GM18502 (cell line): ENCODE data around the gene BTLA.
"Not testable (repeated sequence)": the region's sequence is repeated elsewhere in the genome, so short reads cannot be mapped to it uniquely, and the experiment has no call there.

Experiments used
- ATAC-seq: cut with Tn5 transposase; IDR thresholded peaks from one replicate; pipeline ENCODE4 v1.9.1; 2021; ENCODE audit warnings: mild to moderate bottlenecking; ENCODE audit not compliant: unreplicated experiment, poor library complexity

Gene BTLA

DNA sequence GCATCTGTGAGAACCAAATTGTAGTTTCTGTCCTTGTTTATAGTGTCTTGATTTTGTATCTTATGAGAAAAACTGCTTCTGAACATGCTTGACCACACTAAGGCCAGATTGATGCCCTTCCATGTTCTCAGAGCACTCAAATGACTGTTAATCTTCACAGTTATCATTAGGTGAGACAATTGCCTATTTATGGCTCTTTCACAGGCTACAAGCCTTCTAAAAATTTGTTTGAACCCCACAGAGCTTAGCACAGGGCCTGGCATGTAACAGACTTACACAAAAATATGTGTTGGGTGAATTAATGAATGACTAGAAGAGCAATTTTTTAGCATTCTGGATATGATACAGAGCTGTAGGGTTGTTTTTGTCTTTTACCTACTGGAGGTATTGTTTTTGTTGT is 43.1 kb downstream of the BTLA start:
- ATAC-seq, result no peak

GRCh38 chr3:112448939-112449338 is 50.3 kb downstream of the BTLA start:
- no peak for ATAC-seq

- ATAC-seq, result no peak
Measured at GRCh38 chr3:112446343-112446742, 52.9 kb downstream of the BTLA start.

GRCh38 chr3:112445839-112446238 is 53.4 kb downstream of the BTLA start:
- ATAC-seq, result no peak

- ATAC-seq, result no peak
Measured at GRCh38 chr3:112437146-112438022, 61.9 kb downstream of the BTLA start.

DNA sequence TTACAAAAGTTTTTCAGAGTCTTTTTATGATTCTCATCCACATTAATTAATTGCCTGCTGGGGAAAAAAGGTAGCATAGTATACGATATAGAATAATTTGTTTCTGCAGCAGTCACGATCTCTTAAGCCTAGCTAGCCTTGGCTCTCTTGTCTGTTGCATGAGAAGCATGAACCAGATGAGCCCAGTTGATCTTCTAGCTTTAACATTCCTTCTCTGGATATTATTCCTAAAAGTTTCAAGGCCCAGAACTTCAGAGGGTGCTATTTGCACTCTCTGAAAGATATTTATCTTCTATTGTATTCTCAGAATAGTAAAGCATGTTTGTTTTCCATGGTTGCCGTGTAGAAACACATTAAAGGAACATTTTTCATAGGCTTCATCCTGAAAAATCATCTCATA is 69.3 kb downstream of the BTLA start:
- no peak for ATAC-seq

DNA sequence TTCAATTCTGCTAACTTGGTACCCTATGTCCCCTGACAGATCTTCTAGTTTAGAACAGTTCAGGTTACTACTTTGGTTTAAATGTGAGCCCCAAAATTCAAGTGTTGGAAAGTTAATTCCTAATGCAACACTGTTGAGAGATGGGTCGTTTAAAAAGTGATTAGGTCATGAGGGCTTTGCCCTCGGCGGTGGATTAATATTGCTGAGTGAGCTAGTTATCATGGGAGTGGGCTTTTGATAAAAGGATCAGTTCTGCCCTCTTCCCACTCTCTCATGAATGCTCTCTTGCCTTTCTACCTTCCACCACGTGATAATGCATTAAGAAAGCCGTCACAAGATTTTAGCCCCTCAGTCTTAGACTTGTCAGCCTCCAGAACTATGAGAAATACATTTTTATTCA is 72.1 kb downstream of the BTLA start:
- no peak for ATAC-seq

DNA sequence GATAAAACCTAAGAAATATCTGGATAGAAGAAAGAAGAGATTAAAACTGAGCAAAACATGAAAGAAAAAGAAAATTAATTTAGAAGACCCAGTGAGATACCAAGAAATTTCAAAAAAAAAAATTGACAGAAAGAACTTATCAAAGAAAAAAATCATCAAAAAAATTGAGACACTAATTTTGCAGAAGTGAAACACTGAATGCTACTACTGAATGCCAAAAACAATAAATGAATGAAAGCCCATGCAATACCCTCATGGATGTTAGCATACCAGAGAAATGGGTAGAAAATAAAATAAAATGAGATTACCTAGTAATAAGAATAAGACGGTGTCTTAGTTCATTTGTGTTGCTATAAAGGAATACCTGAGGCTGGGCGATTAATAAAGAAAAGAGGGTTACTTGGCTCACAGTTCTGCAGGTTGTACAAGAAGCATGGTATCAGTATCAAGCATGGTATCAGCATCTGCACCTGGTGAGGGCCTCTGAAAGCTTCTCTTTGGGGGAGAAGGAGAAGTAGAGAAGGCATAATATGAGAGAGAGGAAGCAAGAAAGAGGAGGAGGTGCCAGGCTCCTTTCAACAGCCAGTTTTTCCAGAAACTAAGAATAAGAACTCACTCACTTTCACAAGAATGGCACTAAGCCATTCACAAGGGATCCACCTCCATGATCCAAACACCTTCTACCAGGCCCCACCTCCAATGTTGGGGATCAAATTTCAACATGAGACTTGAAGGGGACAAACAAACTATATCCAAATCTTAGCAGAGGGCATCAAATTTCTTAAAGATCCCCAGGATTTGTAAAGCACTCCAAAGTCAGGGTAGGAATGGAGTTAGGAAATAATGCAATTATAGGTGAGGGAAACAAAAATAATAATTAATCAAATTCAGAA is 73.2 kb downstream of the BTLA start:
- ATAC-seq, result peak; percentile 76

- ATAC-seq, result no peak
Measured at GRCh38 chr3:112425382-112425781, 73.9 kb downstream of the BTLA start.

GRCh38 chr3:112424394-112424793 is 74.9 kb downstream of the BTLA start:
- ATAC-seq, result no peak

- ATAC-seq, result not testable (repeated sequence)
Measured at GRCh38 chr3:112422921-112423320, 76.4 kb downstream of the BTLA start.

GRCh38 chr3:112418526-112418925 is 80.7 kb downstream of the BTLA start:
- not testable (repeated sequence) for ATAC-seq

DNA sequence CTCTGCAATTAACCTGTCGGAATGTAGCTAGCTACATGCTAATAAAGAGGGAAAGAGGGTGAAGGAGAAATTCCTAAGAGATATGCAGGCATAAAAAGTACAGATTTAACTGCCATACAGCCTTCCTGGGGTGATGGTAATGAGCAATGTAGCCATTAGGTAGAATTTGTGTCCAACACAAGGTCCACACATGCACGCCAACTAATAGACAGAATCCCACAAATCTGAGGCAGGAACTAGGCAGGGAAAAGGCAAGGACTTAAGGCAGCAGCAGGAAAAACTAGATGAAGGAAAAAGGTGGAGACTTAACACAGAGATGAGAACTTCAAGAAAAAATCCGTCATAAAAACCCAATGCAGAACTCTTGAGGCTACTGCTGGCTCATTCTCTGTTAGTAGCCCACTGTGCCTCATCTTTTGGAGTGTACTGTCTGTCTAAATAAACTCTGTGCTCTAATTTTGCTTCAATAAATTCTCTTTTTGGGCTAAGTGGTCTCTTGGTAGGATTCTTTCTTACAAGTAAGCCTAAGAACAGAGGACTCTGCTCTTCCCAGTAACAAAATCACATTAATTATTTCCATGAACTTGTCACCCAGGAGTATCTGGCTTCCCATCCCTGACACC is 81.5 kb downstream of the BTLA start:
- no peak for ATAC-seq

DNA sequence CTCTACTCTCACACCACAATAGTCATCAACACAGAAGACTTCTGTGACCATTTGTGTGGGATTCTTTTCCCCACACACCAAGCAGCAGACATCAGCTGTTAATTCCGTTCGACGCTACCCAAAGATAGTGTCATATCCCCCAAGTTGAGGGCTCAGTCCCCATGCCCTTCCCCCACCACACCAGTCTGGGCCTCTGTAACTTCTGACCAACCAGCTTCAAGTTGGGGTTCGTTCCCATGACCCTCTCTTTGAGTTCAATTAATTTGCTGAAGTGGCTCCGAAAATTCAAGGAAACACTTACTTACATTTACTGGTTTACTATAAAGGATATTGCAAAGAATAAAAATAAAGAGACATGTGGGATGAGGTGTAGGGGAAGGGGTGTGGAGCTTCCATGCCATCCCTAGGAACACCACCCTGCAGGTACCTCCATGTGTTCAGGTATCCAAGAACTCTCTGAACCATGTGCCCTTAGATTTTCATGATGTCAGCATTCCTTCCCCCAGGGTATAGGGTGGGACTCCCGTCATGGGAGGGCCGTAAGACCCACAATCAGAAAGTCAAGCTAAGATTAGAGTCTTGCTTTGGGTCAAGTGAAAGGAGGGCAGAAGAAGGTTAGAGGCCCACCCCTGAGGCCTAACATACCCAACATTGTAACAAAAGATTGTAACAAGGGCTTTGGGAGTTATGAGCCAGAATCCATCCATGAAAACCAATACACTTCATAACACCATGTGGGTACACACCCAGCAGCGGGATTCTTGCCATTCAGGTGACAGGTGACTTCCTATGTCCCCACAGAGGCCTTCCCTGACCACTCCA is 82.7 kb downstream of the BTLA start:
- ATAC-seq, result no peak

DNA sequence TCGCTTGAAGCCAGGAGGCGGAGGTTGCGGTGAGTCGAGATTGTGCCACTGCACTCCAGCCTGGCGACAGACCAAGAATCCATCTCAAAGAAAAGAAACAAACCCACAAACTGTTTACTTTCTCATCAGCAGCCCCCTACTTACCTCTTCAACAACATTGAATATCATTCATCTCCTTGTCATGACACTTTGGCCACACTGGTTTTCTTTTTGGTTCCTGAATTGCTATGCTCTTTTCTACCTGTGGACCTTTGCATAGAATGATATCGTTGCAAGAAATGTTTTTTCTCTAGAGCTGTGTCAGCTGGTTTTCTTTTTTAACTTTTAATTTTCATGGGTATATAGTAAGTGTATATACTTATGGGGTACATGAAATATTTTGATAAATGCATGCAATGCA is 83.9 kb downstream of the BTLA start:
- ATAC-seq, result no peak
